Right lobe of liver (tissue), 4 donors: ENCODE results near the gene SEPTIN11.

Experiments used
- POLR2A ChIP-seq: fragments of 450-650 bp; IDR thresholded peaks from one replicate; pipeline ENCODE4 v1.6.1; 2017; ENCODE audit warnings: antibody characterized with exemption, mild to moderate bottlenecking
- TF ChIP-seq, protein P1 (sequence below), 4 donors: fragments of 200-600 bp in 3 of 4; fragments of 450-650 bp in 1 of 4; IDR thresholded peaks; one replicate each; pipeline versions ENCODE4 v1.5.1 to v1.8.0; 2016 to 2022; ENCODE audit warnings: antibody characterized with exemption in 4 of 4, mild to moderate bottlenecking in 2 of 4
- donor health status: DM: no; HTN: no; CAD: no.
- donor health status: DM: no; HTN: no; CAD: no.
- donor health status: DM: no; HTN: yes; CAD: no.

DNA sequence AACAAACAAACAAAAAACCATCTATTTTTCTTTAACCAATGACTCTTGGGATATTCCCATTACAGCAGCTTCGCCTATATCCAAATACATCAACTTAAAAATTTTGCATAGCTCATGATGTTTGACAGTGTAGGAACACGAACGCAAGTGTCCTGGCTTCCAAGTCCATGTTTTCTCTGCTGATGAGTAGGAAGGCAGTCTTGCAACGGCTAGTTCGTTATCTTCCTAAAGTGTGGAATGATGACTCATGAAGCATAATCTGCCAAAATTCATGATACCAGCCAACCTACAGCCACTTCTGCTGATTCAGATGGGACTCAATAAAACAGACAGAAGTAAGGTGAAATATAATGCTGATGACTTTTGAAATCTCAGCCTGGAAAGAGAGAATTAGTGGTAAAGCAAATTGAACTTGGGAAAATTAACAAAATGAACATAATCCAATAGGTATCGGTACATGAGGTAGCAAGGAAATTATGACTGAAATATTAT lies 6.4 kb upstream of the SEPTIN11 start:
- TF ChIP-seq, protein P1, sequence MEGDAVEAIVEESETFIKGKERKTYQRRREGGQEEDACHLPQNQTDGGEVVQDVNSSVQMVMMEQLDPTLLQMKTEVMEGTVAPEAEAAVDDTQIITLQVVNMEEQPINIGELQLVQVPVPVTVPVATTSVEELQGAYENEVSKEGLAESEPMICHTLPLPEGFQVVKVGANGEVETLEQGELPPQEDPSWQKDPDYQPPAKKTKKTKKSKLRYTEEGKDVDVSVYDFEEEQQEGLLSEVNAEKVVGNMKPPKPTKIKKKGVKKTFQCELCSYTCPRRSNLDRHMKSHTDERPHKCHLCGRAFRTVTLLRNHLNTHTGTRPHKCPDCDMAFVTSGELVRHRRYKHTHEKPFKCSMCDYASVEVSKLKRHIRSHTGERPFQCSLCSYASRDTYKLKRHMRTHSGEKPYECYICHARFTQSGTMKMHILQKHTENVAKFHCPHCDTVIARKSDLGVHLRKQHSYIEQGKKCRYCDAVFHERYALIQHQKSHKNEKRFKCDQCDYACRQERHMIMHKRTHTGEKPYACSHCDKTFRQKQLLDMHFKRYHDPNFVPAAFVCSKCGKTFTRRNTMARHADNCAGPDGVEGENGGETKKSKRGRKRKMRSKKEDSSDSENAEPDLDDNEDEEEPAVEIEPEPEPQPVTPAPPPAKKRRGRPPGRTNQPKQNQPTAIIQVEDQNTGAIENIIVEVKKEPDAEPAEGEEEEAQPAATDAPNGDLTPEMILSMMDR (IDR thresholded peaks at IDR 0.05): no peak
- TF ChIP-seq POLR2A: no peak
